Measurements from ENCODE around the gene KIRREL3. TPM values are rescaled to one million over a fixed set of nuclear protein-coding genes. Genes with fewer than 3 reads are reported as not detected.
A peak's percentile ranks its signal among the peaks of the same experiment; 100 is the strongest.

KIRREL3 gene
- total and polyA plus RNA-seq, 12 donors = 0.13 to 0.58 (median 0.30) TPM

- Histone ChIP-seq H3K36me3 (no peaks in the 10 kb centered on the region), H3K4me3 (no peak overlapping the region), H3K4me1 (peaks cover 0 to 9% (median 0%) of the 10 kb centered on the region in 9 donors), H3K27me3 (peaks cover 0 to 27% (median 10%) of the 10 kb centered on the region in 7 donors), H3K9me3 (no peaks in the 10 kb centered on the region), H3K27ac (no peak overlapping the region)
- no peak for TF ChIP-seq CTCF (IDR thresholded peaks at IDR 0.05)
- intact Hi-C loops (cut with DNase I) = no loop called here
- no peak for ATAC-seq
- no peak for DNase-seq
- 34 to 36% methylated on average over 12 of the region's 12 CpGs for WGBS, 2 donors
Measured at GRCh38 chr11:126654886-126655806, 345.4 kb downstream of the KIRREL3 start.

- H3K36me3 ChIP-seq = no peaks in the 10 kb centered on the region
- H3K27ac ChIP-seq = no peak overlapping the region
- ATAC-seq (no peak), DNase-seq (no peak)
- intact Hi-C loops (cut with DNase I) = no loop called here
- H3K4me1 ChIP-seq = peaks cover 0 to 9% (median 0%) of the 10 kb centered on the region in 9 donors
- H3K9me3 ChIP-seq = no peaks in the 10 kb centered on the region
- H3K27me3 ChIP-seq = peaks cover 0 to 34% (median 10%) of the 10 kb centered on the region in 7 donors
- WGBS, 2 donors = 82 to 85% methylated on average over 8 of the region's 8 CpGs
- no peak overlapping the region for H3K4me3 ChIP-seq
- TF ChIP-seq CTCF (IDR thresholded peaks at IDR 0.05) = no peak
Measured at GRCh38 chr11:126653040-126653439, 347.5 kb downstream of the KIRREL3 start.

- H3K4me3 ChIP-seq = no peak overlapping the region
- ATAC-seq = peak in 2 of 8 donors; percentile 22 to 41
- DNase-seq = no peak
- 41 to 46% methylated on average over 5 of the region's 5 CpGs for WGBS, 2 donors
- H3K9me3 ChIP-seq = no peaks in the 10 kb centered on the region
- intact Hi-C loops (cut with DNase I) = no loop called here
- H3K4me1 ChIP-seq = peaks cover 0 to 5% (median 0%) of the 10 kb centered on the region in 9 donors
- no peaks in the 10 kb centered on the region for H3K36me3 ChIP-seq
- H3K27me3 ChIP-seq = peaks cover 0 to 21% (median 4%) of the 10 kb centered on the region in 7 donors
- no peak for TF ChIP-seq CTCF (IDR thresholded peaks at IDR 0.05)
- no peak overlapping the region for H3K27ac ChIP-seq
Measured at GRCh38 chr11:126647735-126648134, 352.8 kb downstream of the KIRREL3 start.

GRCh38 chr11:126646701-126647557, 353.6 kb downstream of the KIRREL3 start:
- Histone ChIP-seq H3K4me3 (no peak overlapping the region), H3K9me3 (no peaks in the 10 kb centered on the region), H3K36me3 (no peaks in the 10 kb centered on the region), H3K4me1 (peaks cover 0 to 5% (median 0%) of the 10 kb centered on the region in 9 donors), H3K27ac (no peak overlapping the region), H3K27me3 (peaks cover 0 to 17% (median 3%) of the 10 kb centered on the region in 7 donors)
- 85 to 88% methylated on average over 10 of the region's 10 CpGs for WGBS, 2 donors
- TF ChIP-seq CTCF (IDR thresholded peaks at IDR 0.05) = no peak
- intact Hi-C loops (cut with DNase I) = no loop called here
- DNase-seq (no peak), ATAC-seq (no peak)
